PC-3 (cell line): ENCODE measurements around the gene COX15.

ENCODE experiments used
- CTCF ChIP-seq: fragments of 300-600 bp; sonication (generic); conservative IDR thresholded peaks from 2 replicates; pipeline ENCODE4 v1.5.1; 2017; ENCODE audit warnings: antibody characterized with exemption, low read depth, mild to moderate bottlenecking, low read length
- EZH2 ChIP-seq: fragments of 300-600 bp; sonication (generic); IDR thresholded peaks from one replicate; pipeline ENCODE4 v1.6.1; 2017; ENCODE audit warnings: antibody characterized with exemption, mild to moderate bottlenecking, low read length; ENCODE audit not compliant: unreplicated experiment

- no peak for TF ChIP-seq EZH2
- TF ChIP-seq CTCF: no peak
Observed at GRCh38 chr10:99695761-99696160, 36.2 kb downstream of the COX15 start.
